ENCODE measurements around the gene ATP6V0A4.

DNA sequence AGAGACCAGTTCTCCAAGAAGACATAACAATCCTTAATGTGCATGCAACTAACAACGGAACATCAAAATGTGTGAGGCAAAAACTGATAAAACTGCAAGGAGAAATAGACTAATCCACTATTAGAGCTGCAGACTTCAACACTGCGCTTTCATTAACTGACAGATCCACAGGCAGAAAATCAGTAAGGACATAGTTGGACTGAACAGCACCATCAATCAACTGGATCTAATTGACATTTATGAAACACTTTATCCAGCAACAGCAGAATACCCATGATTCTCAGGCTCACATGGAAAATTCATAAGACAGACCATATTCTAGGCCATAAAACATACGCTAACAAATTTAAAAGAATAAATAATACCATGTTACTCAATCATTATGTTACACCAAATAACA is 21.6 kb upstream of the ATP6V0A4 start:
- TF ChIP-seq, protein P1, sequence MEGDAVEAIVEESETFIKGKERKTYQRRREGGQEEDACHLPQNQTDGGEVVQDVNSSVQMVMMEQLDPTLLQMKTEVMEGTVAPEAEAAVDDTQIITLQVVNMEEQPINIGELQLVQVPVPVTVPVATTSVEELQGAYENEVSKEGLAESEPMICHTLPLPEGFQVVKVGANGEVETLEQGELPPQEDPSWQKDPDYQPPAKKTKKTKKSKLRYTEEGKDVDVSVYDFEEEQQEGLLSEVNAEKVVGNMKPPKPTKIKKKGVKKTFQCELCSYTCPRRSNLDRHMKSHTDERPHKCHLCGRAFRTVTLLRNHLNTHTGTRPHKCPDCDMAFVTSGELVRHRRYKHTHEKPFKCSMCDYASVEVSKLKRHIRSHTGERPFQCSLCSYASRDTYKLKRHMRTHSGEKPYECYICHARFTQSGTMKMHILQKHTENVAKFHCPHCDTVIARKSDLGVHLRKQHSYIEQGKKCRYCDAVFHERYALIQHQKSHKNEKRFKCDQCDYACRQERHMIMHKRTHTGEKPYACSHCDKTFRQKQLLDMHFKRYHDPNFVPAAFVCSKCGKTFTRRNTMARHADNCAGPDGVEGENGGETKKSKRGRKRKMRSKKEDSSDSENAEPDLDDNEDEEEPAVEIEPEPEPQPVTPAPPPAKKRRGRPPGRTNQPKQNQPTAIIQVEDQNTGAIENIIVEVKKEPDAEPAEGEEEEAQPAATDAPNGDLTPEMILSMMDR (IDR thresholded peaks at IDR 0.05): no peak
- TF ChIP-seq POLR2A (IDR thresholded peaks at IDR 0.05): no peak
